Colonic mucosa (tissue), 4 donors: ENCODE measurements around the gene COL18A1. TPM values are rescaled to one million over a fixed set of nuclear protein-coding genes. Genes with fewer than 3 reads are reported as not detected.

ENCODE experiments used
- DNase-seq: peaks from one replicate; pipeline ENCODE4 v3.0.0-alpha.2; 2020
- H3K27ac ChIP-seq: fragments of 200-600 bp; one replicate; pipeline ENCODE4 v1.8.0; 2021
- H3K27me3 ChIP-seq: fragments of 200-600 bp; one replicate; pipeline ENCODE4 v1.8.0; 2021
- H3K36me3 ChIP-seq: fragments of 200-600 bp; one replicate; pipeline ENCODE4 v1.8.0; 2021
- H3K4me1 ChIP-seq: fragments of 200-600 bp; one replicate; pipeline ENCODE4 v1.8.0; 2021; ENCODE audit warnings: mild to moderate bottlenecking
- H3K4me3 ChIP-seq: fragments of 200-600 bp; one replicate; pipeline ENCODE4 v1.8.0; 2021
- H3K9ac ChIP-seq, 2 donors: one replicate each; pipeline ENCODE4 v1.7.0; 2013; ENCODE audit warnings: control low read depth in 2 of 2, low read depth in 2 of 2, low read length in 2 of 2
- H3K9me3 ChIP-seq: fragments of 200-600 bp; one replicate; pipeline ENCODE4 v1.8.0; 2021
- intact Hi-C: fragments of 100-400 bp; cut with DNase I; formaldehyde crosslinking; loops from one replicate; pipeline ENCODE4 v1.14.1; 2022
- microRNA-seq: library from miRNA; unstranded; fragments of <30 nt; microRNA quantifications from one replicate; pipeline ENCODE4, GENCODE V29; 2019
- total RNA-seq, 2 donors: library from RNA; stranded (reverse); fragmentation: NEBNext Ultra II Directional in 1 of 2; extraction: Animal tissue kit (Norgen Biotek cat#: 25700) in 1 of 2; gene quantifications; one replicate each; pipeline ENCODE4 v1.2.1, GENCODE V29; 2021
- TF ChIP-seq, protein P1 (sequence below): fragments of 200-600 bp; IDR thresholded peaks from one replicate; pipeline ENCODE4 v1.8.0; 2022; ENCODE audit warnings: antibody characterized with exemption, mild to moderate bottlenecking
- donor health status: healthy.
- donor health status: DM: no; HTN: no; CAD: no.
- donor health status: DM: no; HTN: no; CAD: no.

COL18A1 gene
- total RNA-seq, 2 donors from 2014 or later = 8.4 to 22.3 TPM

DNA sequence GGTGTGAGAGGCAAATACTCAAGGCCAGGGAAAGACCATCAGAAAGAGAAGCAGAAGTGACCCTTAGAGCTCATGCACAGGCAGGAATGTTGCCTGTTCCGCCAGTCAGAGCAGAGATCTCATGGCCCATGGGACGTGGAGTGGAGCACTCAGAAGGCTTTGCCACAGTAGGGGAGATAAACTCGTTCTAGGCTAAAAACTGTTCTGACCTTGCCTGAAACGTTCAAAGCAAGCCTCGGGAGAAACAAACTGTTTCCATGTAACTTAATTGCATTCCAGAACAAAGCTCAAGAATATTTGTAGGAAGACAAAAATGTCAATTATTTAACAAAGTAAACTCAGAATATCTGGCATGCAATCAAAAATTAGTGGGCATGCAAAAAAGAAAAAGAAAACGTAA is 158.0 kb downstream of the COL18A1 start:
- intact Hi-C loops = no loop called here
- Histone ChIP-seq H3K27ac (no peak overlapping the region), H3K9me3 (no peaks in the 10 kb centered on the region), H3K4me3 (no peak overlapping the region), H3K27me3 (no peaks in the 10 kb centered on the region), H3K9ac (no peak overlapping the region), H3K4me1 (no peaks in the 10 kb centered on the region), H3K36me3 (no peaks in the 10 kb centered on the region)
- peak; percentile 6 for DNase-seq
- TF ChIP-seq, protein P1, sequence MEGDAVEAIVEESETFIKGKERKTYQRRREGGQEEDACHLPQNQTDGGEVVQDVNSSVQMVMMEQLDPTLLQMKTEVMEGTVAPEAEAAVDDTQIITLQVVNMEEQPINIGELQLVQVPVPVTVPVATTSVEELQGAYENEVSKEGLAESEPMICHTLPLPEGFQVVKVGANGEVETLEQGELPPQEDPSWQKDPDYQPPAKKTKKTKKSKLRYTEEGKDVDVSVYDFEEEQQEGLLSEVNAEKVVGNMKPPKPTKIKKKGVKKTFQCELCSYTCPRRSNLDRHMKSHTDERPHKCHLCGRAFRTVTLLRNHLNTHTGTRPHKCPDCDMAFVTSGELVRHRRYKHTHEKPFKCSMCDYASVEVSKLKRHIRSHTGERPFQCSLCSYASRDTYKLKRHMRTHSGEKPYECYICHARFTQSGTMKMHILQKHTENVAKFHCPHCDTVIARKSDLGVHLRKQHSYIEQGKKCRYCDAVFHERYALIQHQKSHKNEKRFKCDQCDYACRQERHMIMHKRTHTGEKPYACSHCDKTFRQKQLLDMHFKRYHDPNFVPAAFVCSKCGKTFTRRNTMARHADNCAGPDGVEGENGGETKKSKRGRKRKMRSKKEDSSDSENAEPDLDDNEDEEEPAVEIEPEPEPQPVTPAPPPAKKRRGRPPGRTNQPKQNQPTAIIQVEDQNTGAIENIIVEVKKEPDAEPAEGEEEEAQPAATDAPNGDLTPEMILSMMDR = no peak

Small RNA genes within 50 kb of the gene (microRNA-seq; reads per million reads assigned to microRNA genes)
- not detected for gene MIR6815

Other genes starting within 250 kb of the COL18A1 start
- 10 to 100 TPM; 23.8 to 31.6 TPM for gene POFUT2, start 117.3 kb upstream of the COL18A1 start, total RNA-seq
- 10 to 100 TPM; 10.7 to 25.3 TPM for gene SLC19A1, start 137.3 kb downstream of the COL18A1 start, total RNA-seq
- 1 to 10 TPM; 2.1 to 5.3 TPM for gene PCBP3, start 238.6 kb downstream of the COL18A1 start, total RNA-seq